H1 (cell line): Measurements from ENCODE around the gene ADRA2B.

Experiments used
- EP300 ChIP-seq, 2 experiments: IDR thresholded peaks; 1 replicate in 1 of 2; 2 replicates in 1 of 2; pipeline ENCODE4 v1.6.1; 2011 to 2012; ENCODE audit warnings: low read depth in 2 of 2, low read length in 2 of 2, mild to moderate bottlenecking in 2 of 2, borderline replicate concordance in 1 of 2, inconsistent platforms in 1 of 2, moderate library complexity in 1 of 2
- JUND ChIP-seq: IDR thresholded peaks from 2 replicates; pipeline ENCODE4 v1.6.1; 2011; ENCODE audit warnings: mild to moderate bottlenecking, improper control_type of control experiment, low read length
- KDM1A ChIP-seq: fragments of 200-600, 300-600 bp; sonication (generic); IDR thresholded peaks from 2 replicates; pipeline ENCODE4 v1.7.1; 2016; ENCODE audit warnings: mild to moderate bottlenecking, low read length, borderline replicate concordance
- POLR2A ChIP-seq, 2 experiments: IDR thresholded peaks; 1 replicate in 1 of 2; 2 replicates in 1 of 2; pipeline ENCODE4 v1.6.1; 2011; ENCODE audit warnings: low read depth in 2 of 2, low read length in 2 of 2, mild to moderate bottlenecking in 2 of 2; ENCODE audit errors: control extremely low read depth in 1 of 2
- POLR2AphosphoS5 ChIP-seq: IDR thresholded peaks from 2 replicates; pipeline ENCODE4 v1.6.1; 2011; ENCODE audit warnings: low read depth, low read length
- SAP30 ChIP-seq: fragments of 300-600 bp; sonication (generic); IDR thresholded peaks from 2 replicates; pipeline ENCODE4 v1.7.1; 2012; ENCODE audit warnings: low read length, moderate library complexity, mild to moderate bottlenecking, inconsistent platforms; ENCODE audit not compliant: insufficient read depth, insufficient replicate concordance
- SP2 ChIP-seq: IDR thresholded peaks from 2 replicates; pipeline ENCODE4 v1.6.1; 2012; ENCODE audit warnings: mild to moderate bottlenecking, low read length, inconsistent platforms
- TAF1 ChIP-seq: IDR thresholded peaks from 2 replicates; pipeline ENCODE4 v1.6.1; 2011; ENCODE audit warnings: mild to moderate bottlenecking, low read depth, low read length
- USF2 ChIP-seq: IDR thresholded peaks from 2 replicates; pipeline ENCODE4 v1.6.1; 2011; ENCODE audit warnings: low read length, improper control_type of control experiment
- TF ChIP-seq, protein P1 (sequence below), 3 experiments: IDR thresholded peaks; 1 replicate in 2 of 3; 2 replicates in 1 of 3; pipeline versions ENCODE4 v1.5.1 to v1.6.1; 2011; ENCODE audit warnings: low read length in 3 of 3, mild to moderate bottlenecking in 3 of 3, inconsistent platforms in 2 of 3, low read depth in 1 of 3, moderate library complexity in 1 of 3; ENCODE audit not compliant: insufficient read depth in 1 of 3; ENCODE audit errors: control extremely low read depth in 1 of 3

GRCh38 chr2:96147593-96148201 is 31.3 kb upstream of the ADRA2B start:
- no peak for TF ChIP-seq EP300 (IDR thresholded peaks at IDR 0.05; ENCODE audit: borderline replicate concordance in 1 of 2, low read depth in 2 of 2, low read length in 2 of 2)
- no peak for TF ChIP-seq POLR2A (IDR thresholded peaks at IDR 0.05; ENCODE audit: control extremely low read depth in 1 of 2, low read depth in 2 of 2, low read length in 2 of 2)
- no peak for TF ChIP-seq POLR2AphosphoS5
- no peak for TF ChIP-seq KDM1A
- no peak for TF ChIP-seq USF2
- no peak for TF ChIP-seq JUND
- TF ChIP-seq, protein P1, sequence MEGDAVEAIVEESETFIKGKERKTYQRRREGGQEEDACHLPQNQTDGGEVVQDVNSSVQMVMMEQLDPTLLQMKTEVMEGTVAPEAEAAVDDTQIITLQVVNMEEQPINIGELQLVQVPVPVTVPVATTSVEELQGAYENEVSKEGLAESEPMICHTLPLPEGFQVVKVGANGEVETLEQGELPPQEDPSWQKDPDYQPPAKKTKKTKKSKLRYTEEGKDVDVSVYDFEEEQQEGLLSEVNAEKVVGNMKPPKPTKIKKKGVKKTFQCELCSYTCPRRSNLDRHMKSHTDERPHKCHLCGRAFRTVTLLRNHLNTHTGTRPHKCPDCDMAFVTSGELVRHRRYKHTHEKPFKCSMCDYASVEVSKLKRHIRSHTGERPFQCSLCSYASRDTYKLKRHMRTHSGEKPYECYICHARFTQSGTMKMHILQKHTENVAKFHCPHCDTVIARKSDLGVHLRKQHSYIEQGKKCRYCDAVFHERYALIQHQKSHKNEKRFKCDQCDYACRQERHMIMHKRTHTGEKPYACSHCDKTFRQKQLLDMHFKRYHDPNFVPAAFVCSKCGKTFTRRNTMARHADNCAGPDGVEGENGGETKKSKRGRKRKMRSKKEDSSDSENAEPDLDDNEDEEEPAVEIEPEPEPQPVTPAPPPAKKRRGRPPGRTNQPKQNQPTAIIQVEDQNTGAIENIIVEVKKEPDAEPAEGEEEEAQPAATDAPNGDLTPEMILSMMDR (IDR thresholded peaks at IDR 0.05; ENCODE audit: control extremely low read depth in 1 of 3, insufficient read depth in 1 of 3, low read depth in 1 of 3, low read length in 3 of 3), result no peak
- TF ChIP-seq TAF1, result no peak
- TF ChIP-seq SP2, result no peak
- no peak for TF ChIP-seq SAP30
